Stimulated activated effector memory CD8-positive, alpha-beta T cell treated with anti-CD3 and anti-CD28 coated beads, Interleukin-12 subunit alpha, Interleukin-12 subunit beta, amount 100 ng/mL, for 72 hours (primary cell): ENCODE results near the gene KATNB1.

ENCODE experiments used
- ATAC-seq: fragments of 150-1000 bp; cut with Tn5 transposase; 2 replicates; pipeline ENCODE4 v1.10.0; 2021
- DNase-seq, 2 donors: peaks; one replicate each; pipeline ENCODE4 v3.0.0; 2021 to 2022; ENCODE audit warnings: low spot score in 2 of 2
- H3K27ac Mint-ChIP-seq: one replicate; pipeline ENCODE4 v1.8.0; 2022; ENCODE audit warnings: mild to moderate bottlenecking, mixed read lengths
- H3K36me3 Mint-ChIP-seq: one replicate; pipeline ENCODE4 v1.8.0; 2022; ENCODE audit warnings: mild to moderate bottlenecking, mixed read lengths
- H3K4me1 Mint-ChIP-seq: one replicate; pipeline ENCODE4 v1.8.0; 2022; ENCODE audit warnings: mixed read lengths
- H3K4me3 Mint-ChIP-seq: one replicate; pipeline ENCODE4 v1.8.0; 2022; ENCODE audit warnings: mild to moderate bottlenecking, mixed read lengths
- H3K9me3 Mint-ChIP-seq: one replicate; pipeline ENCODE4 v1.8.0; 2022; ENCODE audit warnings: mixed read lengths

The KATNB1 gene

GRCh38 chr16:57735755-57736418 is at the start of gene KATNB1:
Gene KATNB1, plus strand, starts transcription at chr16:57735770. Its CDS starts 1,474 bp downstream, at chr16:57737244.
- Mint-ChIP-seq H3K9me3 (peaks cover 6% of the 10 kb centered on the region), H3K4me3 (peak within 1 kb of the TSS; percentile 92), H3K27ac (peak within 1 kb of the TSS; percentile 93), H3K36me3 (peaks cover 18% of the 10 kb centered on the region), H3K4me1 (peaks cover 40% of the 10 kb centered on the region)
- DNase-seq, result no peak
- peak; percentile 49 for ATAC-seq

- H3K36me3 Mint-ChIP-seq, result peaks cover 5% of the 10 kb centered on the region
- peaks cover 22% of the 10 kb centered on the region for H3K4me1 Mint-ChIP-seq
- H3K4me3 Mint-ChIP-seq, result no peak overlapping the region
- no peak for ATAC-seq
- DNase-seq, result no peak
- no peak overlapping the region for H3K27ac Mint-ChIP-seq
- no peaks in the 10 kb centered on the region for H3K9me3 Mint-ChIP-seq
Observed at GRCh38 chr16:57686577-57686976, 49.0 kb upstream of the KATNB1 start.

GRCh38 chr16:57687363-57687929 is 48.1 kb upstream of the KATNB1 start:
- no peak overlapping the region for H3K4me3 Mint-ChIP-seq
- no peaks in the 10 kb centered on the region for H3K9me3 Mint-ChIP-seq
- ATAC-seq, result no peak
- H3K36me3 Mint-ChIP-seq, result peaks cover 5% of the 10 kb centered on the region
- DNase-seq, result no peak
- no peak overlapping the region for H3K27ac Mint-ChIP-seq
- H3K4me1 Mint-ChIP-seq, result peaks cover 22% of the 10 kb centered on the region

- Mint-ChIP-seq H3K36me3 (peaks cover 5% of the 10 kb centered on the region), H3K4me1 (peaks cover 22% of the 10 kb centered on the region), H3K27ac (peak overlapping the region; percentile 95), H3K9me3 (no peaks in the 10 kb centered on the region), H3K4me3 (no peak overlapping the region)
- no peak for ATAC-seq
- no peak for DNase-seq
Observed at GRCh38 chr16:57688487-57688986, 47.0 kb upstream of the KATNB1 start.

- Mint-ChIP-seq H3K4me3 (peak overlapping the region; percentile 43), H3K36me3 (peaks cover 5% of the 10 kb centered on the region), H3K4me1 (peaks cover 22% of the 10 kb centered on the region), H3K27ac (peak overlapping the region; percentile 95), H3K9me3 (no peaks in the 10 kb centered on the region)
- DNase-seq (no peak), ATAC-seq (no peak)
Observed at GRCh38 chr16:57688987-57689761, 46.4 kb upstream of the KATNB1 start.

- H3K4me1 Mint-ChIP-seq, result peaks cover 28% of the 10 kb centered on the region
- peak; percentile 20 to 67 for DNase-seq
- H3K4me3 Mint-ChIP-seq, result peak overlapping the region; percentile 43
- peak overlapping the region; percentile 95 for H3K27ac Mint-ChIP-seq
- H3K9me3 Mint-ChIP-seq, result no peaks in the 10 kb centered on the region
- H3K36me3 Mint-ChIP-seq, result peaks cover 5% of the 10 kb centered on the region
- ATAC-seq, result peak; percentile 71
Observed at GRCh38 chr16:57689762-57690558, 45.6 kb upstream of the KATNB1 start.

GRCh38 chr16:57690782-57691471 is 44.6 kb upstream of the KATNB1 start:
- ATAC-seq, result no peak
- DNase-seq, result no peak
- Mint-ChIP-seq H3K36me3 (peaks cover 5% of the 10 kb centered on the region), H3K9me3 (no peaks in the 10 kb centered on the region), H3K27ac (peak overlapping the region; percentile 95), H3K4me3 (no peak overlapping the region), H3K4me1 (peaks cover 29% of the 10 kb centered on the region)

- Mint-ChIP-seq H3K36me3 (peaks cover 5% of the 10 kb centered on the region), H3K4me3 (no peak overlapping the region)
Observed at GRCh38 chr16:57692636-57693035, 42.9 kb upstream of the KATNB1 start.

GRCh38 chr16:57693550-57693949 is 42.0 kb upstream of the KATNB1 start:
- H3K4me1 Mint-ChIP-seq, result peaks cover 29% of the 10 kb centered on the region
- no peak overlapping the region for H3K4me3 Mint-ChIP-seq
- no peak overlapping the region for H3K27ac Mint-ChIP-seq
- ATAC-seq, result no peak
- H3K9me3 Mint-ChIP-seq, result no peaks in the 10 kb centered on the region
- no peak for DNase-seq
- peaks cover 5% of the 10 kb centered on the region for H3K36me3 Mint-ChIP-seq

More at GRCh38 chr16:57692636-57693035, 42.9 kb upstream of the KATNB1 start:
- H3K9me3 Mint-ChIP-seq, result no peaks in the 10 kb centered on the region
- ATAC-seq (no peak), DNase-seq (no peak)
- peaks cover 29% of the 10 kb centered on the region for H3K4me1 Mint-ChIP-seq
- H3K27ac Mint-ChIP-seq, result no peak overlapping the region

- peak overlapping the region; percentile 41 for H3K4me3 Mint-ChIP-seq
- H3K27ac Mint-ChIP-seq, result peak overlapping the region; percentile 72
- peaks cover 25% of the 10 kb centered on the region for H3K4me1 Mint-ChIP-seq
- no peak for DNase-seq
- peaks cover 3% of the 10 kb centered on the region for H3K36me3 Mint-ChIP-seq
- no peaks in the 10 kb centered on the region for H3K9me3 Mint-ChIP-seq
- ATAC-seq, result no peak
Observed at GRCh38 chr16:57694231-57694724, 41.3 kb upstream of the KATNB1 start.

- no peaks in the 10 kb centered on the region for H3K36me3 Mint-ChIP-seq
- H3K27ac Mint-ChIP-seq, result peak within 1 kb of the TSS; percentile 72
- peak within 1 kb of the TSS; percentile 41 for H3K4me3 Mint-ChIP-seq
- H3K9me3 Mint-ChIP-seq, result no peaks in the 10 kb centered on the region
- peak; percentile 41 for ATAC-seq
- DNase-seq, result no peak
- peaks cover 17% of the 10 kb centered on the region for H3K4me1 Mint-ChIP-seq
Observed at GRCh38 chr16:57694725-57695679, 40.6 kb upstream of the KATNB1 start, which contains the start of gene DRC7. Gene DRC7, plus strand, starts transcription at chr16:57694806. Its CDS starts 3,144 bp downstream, at chr16:57697950.

GRCh38 chr16:57695680-57696069 is 39.9 kb upstream of the KATNB1 start:
- peaks cover 11% of the 10 kb centered on the region for H3K4me1 Mint-ChIP-seq
- no peak for DNase-seq
- no peaks in the 10 kb centered on the region for H3K9me3 Mint-ChIP-seq
- no peak overlapping the region for H3K4me3 Mint-ChIP-seq
- no peak overlapping the region for H3K27ac Mint-ChIP-seq
- no peak for ATAC-seq
- H3K36me3 Mint-ChIP-seq, result no peaks in the 10 kb centered on the region

- no peak for DNase-seq
- no peak overlapping the region for H3K4me3 Mint-ChIP-seq
- H3K9me3 Mint-ChIP-seq, result no peaks in the 10 kb centered on the region
- ATAC-seq, result no peak
- H3K27ac Mint-ChIP-seq, result no peak overlapping the region
- peaks cover 7% of the 10 kb centered on the region for H3K4me1 Mint-ChIP-seq
- H3K36me3 Mint-ChIP-seq, result no peaks in the 10 kb centered on the region
Observed at GRCh38 chr16:57696240-57696639, 39.3 kb upstream of the KATNB1 start.
